ENCODE results near the gene DACH1. TPM values are rescaled to one million over a fixed set of nuclear protein-coding genes. Genes with fewer than 3 reads are reported as not detected.

Gene DACH1
- total and polyA plus RNA-seq, 5 experiments from 2014 or later = not detected

- Mint-ChIP-seq H3K36me3 (no peaks in the 10 kb centered on the region), H3K27me3 (peaks cover 0 to 12% (median 2%) of the 10 kb centered on the region in 5 donors), H3K9me3 (no peaks in the 10 kb centered on the region), H3K4me3 (no peak overlapping the region), H3K27ac (no peak overlapping the region), H3K4me1 (peaks cover 0 to 11% (median 0%) of the 10 kb centered on the region in 4 donors)
- POLR2A ChIA-PET = no interaction called here
- no peak for ATAC-seq
- no peak for DNase-seq
Observed at GRCh38 chr13:71875823-71876222, 8.8 kb upstream of the DACH1 start.

- POLR2A ChIA-PET = no interaction called here
- Mint-ChIP-seq H3K4me1 (peaks cover 0 to 11% (median 0%) of the 10 kb centered on the region in 4 donors), H3K4me3 (no peak overlapping the region), H3K36me3 (no peaks in the 10 kb centered on the region), H3K27me3 (peaks cover 4 to 13% (median 8%) of the 10 kb centered on the region in 5 donors), H3K9me3 (no peaks in the 10 kb centered on the region), H3K27ac (no peak overlapping the region)
- DNase-seq = no peak
- ATAC-seq = no peak
Observed at GRCh38 chr13:71874458-71874857, 7.5 kb upstream of the DACH1 start.

- no peaks in the 10 kb centered on the region for H3K9me3 Mint-ChIP-seq
- no peaks in the 10 kb centered on the region for H3K36me3 Mint-ChIP-seq
- no peak overlapping the region for H3K4me3 Mint-ChIP-seq
- H3K27me3 Mint-ChIP-seq = peaks cover 6 to 18% (median 10%) of the 10 kb centered on the region in 5 donors
- POLR2A ChIA-PET = no interaction called here
- H3K4me1 Mint-ChIP-seq = peaks cover 0 to 11% (median 0%) of the 10 kb centered on the region in 4 donors
- ATAC-seq (no peak), DNase-seq (no peak)
- no peak overlapping the region for H3K27ac Mint-ChIP-seq
Observed at GRCh38 chr13:71873418-71874247, 6.6 kb upstream of the DACH1 start.

GRCh38 chr13:71871844-71872243 is 4.8 kb upstream of the DACH1 start:
- peaks cover 4 to 10% (median 8%) of the 10 kb centered on the region in 4 donors for H3K4me1 Mint-ChIP-seq
- H3K27ac Mint-ChIP-seq = no peak overlapping the region

GRCh38 chr13:71871176-71871754 is 4.3 kb upstream of the DACH1 start:
- H3K4me1 Mint-ChIP-seq = peaks cover 7 to 11% (median 9%) of the 10 kb centered on the region in 4 donors
- DNase-seq (no peak), ATAC-seq (no peak)
- POLR2A ChIA-PET = no interaction called here
- H3K4me3 Mint-ChIP-seq = no peak overlapping the region
- no peaks in the 10 kb centered on the region for H3K36me3 Mint-ChIP-seq
- H3K27ac Mint-ChIP-seq = no peak overlapping the region
- peaks cover 20 to 37% (median 22%) of the 10 kb centered on the region in 5 donors for H3K27me3 Mint-ChIP-seq
- no peaks in the 10 kb centered on the region for H3K9me3 Mint-ChIP-seq

More at GRCh38 chr13:71871844-71872243, 4.8 kb upstream of the DACH1 start:
- Mint-ChIP-seq H3K9me3 (no peaks in the 10 kb centered on the region), H3K27me3 (peaks cover 16 to 32% (median 22%) of the 10 kb centered on the region in 5 donors), H3K36me3 (no peaks in the 10 kb centered on the region), H3K4me3 (no peak overlapping the region)
- DNase-seq (no peak), ATAC-seq (no peak)
- POLR2A ChIA-PET = no interaction called here

GRCh38 chr13:71870100-71870499 is 3.1 kb upstream of the DACH1 start:
- H3K27ac Mint-ChIP-seq = no peak overlapping the region
- no peak for ATAC-seq
- H3K9me3 Mint-ChIP-seq = no peaks in the 10 kb centered on the region
- H3K4me3 Mint-ChIP-seq = no peak overlapping the region
- POLR2A ChIA-PET = no interaction called here
- peaks cover 20 to 37% (median 26%) of the 10 kb centered on the region in 5 donors for H3K27me3 Mint-ChIP-seq
- H3K4me1 Mint-ChIP-seq = peaks cover 7 to 13% (median 10%) of the 10 kb centered on the region in 4 donors
- no peaks in the 10 kb centered on the region for H3K36me3 Mint-ChIP-seq
- no peak for DNase-seq

GRCh38 chr13:71869274-71869673 is 2.3 kb upstream of the DACH1 start:
- Mint-ChIP-seq H3K36me3 (peaks cover 0 to 5% (median 0%) of the 10 kb centered on the region in 3 donors), H3K9me3 (peaks cover 0 to 2% (median 0%) of the 10 kb centered on the region in 9 donors), H3K27me3 (peaks cover 28 to 46% (median 30%) of the 10 kb centered on the region in 5 donors), H3K4me1 (peaks cover 13 to 21% (median 18%) of the 10 kb centered on the region in 4 donors), H3K4me3 (no peak overlapping the region), H3K27ac (no peak overlapping the region)
- no peak for DNase-seq
- ATAC-seq = no peak
- POLR2A ChIA-PET = no interaction called here

- H3K36me3 Mint-ChIP-seq = peaks cover 0 to 5% (median 0%) of the 10 kb centered on the region in 3 donors
- ATAC-seq (peak; percentile 48 to 58), DNase-seq (peak in 4 of 10 donors; percentile 4 to 43 (median 14))
- no peak overlapping the region for H3K27ac Mint-ChIP-seq
- H3K4me1 Mint-ChIP-seq = peaks cover 16 to 30% (median 22%) of the 10 kb centered on the region in 4 donors
- H3K9me3 Mint-ChIP-seq = peaks cover 0 to 5% (median 0%) of the 10 kb centered on the region in 9 donors
- POLR2A ChIA-PET = no interaction called here
- H3K27me3 Mint-ChIP-seq = peaks cover 34 to 67% (median 38%) of the 10 kb centered on the region in 5 donors
- H3K4me3 Mint-ChIP-seq = peak overlapping the region; percentile 64 to 84 (median 74)
Observed at GRCh38 chr13:71866335-71867130, 471 bp downstream of the DACH1 start.

GRCh38 chr13:71865874-71866334 is 1.1 kb downstream of the DACH1 start:
- DNase-seq = peak in 1 of 10 donors; percentile 5
- peaks cover 0 to 5% (median 0%) of the 10 kb centered on the region in 9 donors for H3K9me3 Mint-ChIP-seq
- no peak overlapping the region for H3K27ac Mint-ChIP-seq
- peaks cover 0 to 5% (median 0%) of the 10 kb centered on the region in 3 donors for H3K36me3 Mint-ChIP-seq
- peaks cover 34 to 71% (median 39%) of the 10 kb centered on the region in 5 donors for H3K27me3 Mint-ChIP-seq
- POLR2A ChIA-PET = no interaction called here
- H3K4me3 Mint-ChIP-seq = peak overlapping the region; percentile 53 to 82 (median 66)
- H3K4me1 Mint-ChIP-seq = peaks cover 16 to 30% (median 22%) of the 10 kb centered on the region in 4 donors
- ATAC-seq = peak in 1 of 2 donors; percentile 16

GRCh38 chr13:71864986-71865873 is 1.8 kb downstream of the DACH1 start:
- H3K27ac Mint-ChIP-seq = peak overlapping the region in 2 of 10 donors; percentile 56 to 75
- no peak for ATAC-seq
- POLR2A ChIA-PET = no interaction called here
- peaks cover 0 to 5% (median 0%) of the 10 kb centered on the region in 9 donors for H3K9me3 Mint-ChIP-seq
- peaks cover 0 to 5% (median 0%) of the 10 kb centered on the region in 3 donors for H3K36me3 Mint-ChIP-seq
- H3K4me3 Mint-ChIP-seq = peak overlapping the region; percentile 76 to 92 (median 84)
- peak in 2 of 10 donors; percentile 14 to 45 for DNase-seq
- peaks cover 34 to 76% (median 42%) of the 10 kb centered on the region in 5 donors for H3K27me3 Mint-ChIP-seq
- peaks cover 16 to 30% (median 22%) of the 10 kb centered on the region in 4 donors for H3K4me1 Mint-ChIP-seq

- Mint-ChIP-seq H3K36me3 (peaks cover 0 to 5% (median 0%) of the 10 kb centered on the region in 3 donors), H3K4me1 (peaks cover 16 to 30% (median 22%) of the 10 kb centered on the region in 4 donors), H3K27ac (peak overlapping the region in 2 of 10 donors; percentile 45 to 75), H3K9me3 (peaks cover 0 to 5% (median 0%) of the 10 kb centered on the region in 9 donors), H3K4me3 (peak overlapping the region; percentile 76 to 92 (median 84)), H3K27me3 (peaks cover 31 to 67% (median 38%) of the 10 kb centered on the region in 5 donors)
- POLR2A ChIA-PET = no interaction called here
- ATAC-seq = peak; percentile 15 to 42
- peak in 1 of 10 donors; percentile 1 for DNase-seq
Observed at GRCh38 chr13:71864094-71864985, 2.7 kb downstream of the DACH1 start.

Measured in naive thymus-derived CD8-positive, alpha-beta T cell (primary cell).